Caco-2 (cell line): Measurements from ENCODE around the gene LIMCH1. TPM values are rescaled to one million over a fixed set of nuclear protein-coding genes. Genes with fewer than 3 reads are reported as not detected.

ENCODE experiments used
- BruUV-seq: library from RNA; stranded (reverse); fragments of 400-500 nt; replicated peaks from 2 replicates; lab custom pipeline; 2021; lab: Mats Ljungman, UMichigan
- CTCF ChIA-PET: fragments of 300-600 bp; sonication (Branson Sonifier 250); formaldehyde crosslinking; loops from one replicate; lab custom pipeline; 2022; ENCODE audit warnings: antibody characterized with exemption; lab: Charles Lee
- POLR2A ChIA-PET: fragments of 300-600 bp; sonication (Branson Sonifier 250); formaldehyde crosslinking; loops from one replicate; lab custom pipeline; 2022; ENCODE audit warnings: antibody characterized with exemption; lab: Charles Lee
- DNase-seq, 2 experiments: peaks; one replicate each; pipeline versions ENCODE4 v3.0.0 to v3.0.0-alpha.2; 2020 to 2022
- H3K27me3 ChIP-seq: replicated peaks from 2 replicates; pipeline ENCODE4 v1.6.0; 2011; ENCODE audit warnings: low read length; ENCODE audit not compliant: control insufficient read depth, insufficient read depth
- H3K36me3 ChIP-seq: 2 replicates; pipeline ENCODE4 v1.5.1; 2011; ENCODE audit warnings: low read length; ENCODE audit not compliant: control insufficient read depth, insufficient read depth
- H3K4me1 ChIP-seq: fragments of 250-450 bp; sonication (Bioruptor Pico); 2 replicates; pipeline ENCODE4 v1.5.1; 2020; ENCODE audit warnings: mild to moderate bottlenecking
- H3K4me3 ChIP-seq: 2 replicates; pipeline ENCODE4 v1.5.1; 2011; ENCODE audit warnings: low read depth, mild to moderate bottlenecking, control low read depth, low read length
- H3K9me3 ChIP-seq: fragments of 250-450 bp; sonication (Bioruptor Pico); 2 replicates; pipeline ENCODE4 v1.5.1; 2020; ENCODE audit warnings: mild to moderate bottlenecking, moderate library complexity
- H3K27ac Mint-ChIP-seq: one replicate; pipeline ENCODE4 v1.8.0; 2022; ENCODE audit warnings: mixed read lengths; ENCODE audit not compliant: unreplicated experiment
- H3K27me3 Mint-ChIP-seq: one replicate; pipeline ENCODE4 v1.8.0; 2022; ENCODE audit warnings: mixed read lengths; ENCODE audit not compliant: insufficient read depth, unreplicated experiment
- H3K36me3 Mint-ChIP-seq: one replicate; pipeline ENCODE4 v1.8.0; 2022; ENCODE audit warnings: mild to moderate bottlenecking, mixed read lengths; ENCODE audit not compliant: insufficient read depth, unreplicated experiment
- H3K4me1 Mint-ChIP-seq: one replicate; pipeline ENCODE4 v1.8.0; 2022; ENCODE audit warnings: low read depth, mixed read lengths; ENCODE audit not compliant: unreplicated experiment
- H3K4me3 Mint-ChIP-seq: one replicate; pipeline ENCODE4 v1.8.0; 2022; ENCODE audit warnings: mild to moderate bottlenecking, moderate library complexity, mixed read lengths; ENCODE audit not compliant: unreplicated experiment
- H3K9me3 Mint-ChIP-seq: one replicate; pipeline ENCODE4 v1.8.0; 2022; ENCODE audit warnings: mixed read lengths; ENCODE audit not compliant: unreplicated experiment
- intact Hi-C: fragments of 100-400 bp; cut with micrococcal nuclease; formaldehyde crosslinking; loops from one replicate; pipeline ENCODE4 v1.10.0; 2022; ENCODE audit not compliant: unreplicated experiment
- total RNA-seq: library from RNA; stranded (reverse); gene quantifications from 2 replicates; pipeline ENCODE4 v1.2.3, GENCODE V29; 2022
- TF ChIP-seq, protein P1 (sequence below), 2 experiments: fragments of 200-600 bp in 1 of 2; IDR thresholded peaks; 1 replicate in 1 of 2; 2 replicates in 1 of 2; pipeline versions ENCODE4 v1.5.1 to v1.8.0; 2011 to 2022; ENCODE audit warnings: antibody characterized with exemption in 1 of 2, control low read depth in 1 of 2, inconsistent platforms in 1 of 2, low read depth in 1 of 2, low read length in 1 of 2, mild to moderate bottlenecking in 1 of 2, moderate library complexity in 1 of 2; ENCODE audit not compliant: insufficient read depth in 1 of 2, severe bottlenecking in 1 of 2, unreplicated experiment in 1 of 2

The LIMCH1 gene
- total RNA-seq, 1 experiment from 2014 or later, result 8.4 TPM

DNA sequence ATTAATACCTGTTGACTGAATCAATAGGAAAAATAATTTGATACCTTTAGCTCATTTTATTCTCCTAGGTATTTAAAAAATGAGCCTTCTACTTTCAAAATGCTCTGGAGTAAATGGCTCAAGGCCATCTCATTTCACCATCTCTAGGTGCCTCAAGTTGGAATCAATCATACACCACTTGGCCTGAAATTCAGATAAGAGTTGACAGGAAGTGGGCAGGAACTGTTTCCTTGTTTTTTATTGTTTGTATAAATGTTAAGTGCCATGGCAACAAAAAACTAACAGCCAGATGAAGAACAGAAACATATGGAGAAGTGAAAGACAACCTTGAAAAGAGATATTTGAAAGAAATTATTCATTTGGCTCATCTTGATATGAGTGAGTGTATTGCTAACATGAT is 12.4 kb downstream of the LIMCH1 start:
- no peak overlapping the region for H3K4me3 Mint-ChIP-seq
- Histone ChIP-seq H3K4me1 (no peaks in the 10 kb centered on the region), H3K4me3 (no peak overlapping the region), H3K36me3 (no peaks in the 10 kb centered on the region), H3K9me3 (no peaks in the 10 kb centered on the region), H3K27me3 (no peaks in the 10 kb centered on the region)
- H3K27me3 Mint-ChIP-seq, result no peaks in the 10 kb centered on the region
- H3K9me3 Mint-ChIP-seq, result no peaks in the 10 kb centered on the region
- TF ChIP-seq, protein P1, sequence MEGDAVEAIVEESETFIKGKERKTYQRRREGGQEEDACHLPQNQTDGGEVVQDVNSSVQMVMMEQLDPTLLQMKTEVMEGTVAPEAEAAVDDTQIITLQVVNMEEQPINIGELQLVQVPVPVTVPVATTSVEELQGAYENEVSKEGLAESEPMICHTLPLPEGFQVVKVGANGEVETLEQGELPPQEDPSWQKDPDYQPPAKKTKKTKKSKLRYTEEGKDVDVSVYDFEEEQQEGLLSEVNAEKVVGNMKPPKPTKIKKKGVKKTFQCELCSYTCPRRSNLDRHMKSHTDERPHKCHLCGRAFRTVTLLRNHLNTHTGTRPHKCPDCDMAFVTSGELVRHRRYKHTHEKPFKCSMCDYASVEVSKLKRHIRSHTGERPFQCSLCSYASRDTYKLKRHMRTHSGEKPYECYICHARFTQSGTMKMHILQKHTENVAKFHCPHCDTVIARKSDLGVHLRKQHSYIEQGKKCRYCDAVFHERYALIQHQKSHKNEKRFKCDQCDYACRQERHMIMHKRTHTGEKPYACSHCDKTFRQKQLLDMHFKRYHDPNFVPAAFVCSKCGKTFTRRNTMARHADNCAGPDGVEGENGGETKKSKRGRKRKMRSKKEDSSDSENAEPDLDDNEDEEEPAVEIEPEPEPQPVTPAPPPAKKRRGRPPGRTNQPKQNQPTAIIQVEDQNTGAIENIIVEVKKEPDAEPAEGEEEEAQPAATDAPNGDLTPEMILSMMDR (IDR thresholded peaks at IDR 0.05; ENCODE audit: insufficient read depth in 1 of 2, low read depth in 1 of 2, low read length in 1 of 2, severe bottlenecking in 1 of 2, unreplicated experiment in 1 of 2), result no peak
- H3K27ac Mint-ChIP-seq, result no peak overlapping the region
- no peaks in the 10 kb centered on the region for H3K4me1 Mint-ChIP-seq
- POLR2A ChIA-PET, result no interaction called here
- CTCF ChIA-PET, result no interaction called here
- DNase-seq, result no peak
- intact Hi-C loops, result no loop called here
- BruUV-seq, result no TSS peak
- no peaks in the 10 kb centered on the region for H3K36me3 Mint-ChIP-seq

DNA sequence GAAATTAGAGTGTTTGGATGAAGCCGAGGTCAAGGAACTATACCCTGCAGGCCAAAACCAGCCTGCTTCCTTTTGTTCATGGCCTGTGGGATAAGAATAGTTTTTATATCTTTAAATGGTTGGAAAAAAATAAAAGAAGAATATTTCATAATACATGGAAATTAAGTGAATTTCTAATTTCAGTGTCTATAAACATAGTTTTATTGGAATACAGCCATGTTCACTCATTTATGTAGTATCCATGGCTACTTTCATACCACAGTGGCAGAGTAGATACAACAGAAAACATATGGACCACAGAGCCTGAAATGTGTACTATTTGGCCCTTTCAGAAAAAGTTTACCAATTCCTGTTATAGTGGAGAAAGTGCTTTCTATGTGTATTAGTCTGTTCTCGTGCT is 13.6 kb downstream of the LIMCH1 start:
- Histone ChIP-seq H3K9me3 (no peaks in the 10 kb centered on the region), H3K27me3 (no peaks in the 10 kb centered on the region), H3K4me1 (no peaks in the 10 kb centered on the region), H3K4me3 (no peak overlapping the region), H3K36me3 (no peaks in the 10 kb centered on the region)
- no peaks in the 10 kb centered on the region for H3K27me3 Mint-ChIP-seq
- TF ChIP-seq, protein P1 (IDR thresholded peaks at IDR 0.05; ENCODE audit: insufficient read depth in 1 of 2, low read depth in 1 of 2, low read length in 1 of 2, severe bottlenecking in 1 of 2, unreplicated experiment in 1 of 2), result no peak
- no peaks in the 10 kb centered on the region for H3K4me1 Mint-ChIP-seq
- no peak overlapping the region for H3K27ac Mint-ChIP-seq
- no peak for DNase-seq
- no peaks in the 10 kb centered on the region for H3K36me3 Mint-ChIP-seq
- no peak overlapping the region for H3K4me3 Mint-ChIP-seq
- CTCF ChIA-PET, result no interaction called here
- no TSS peak for BruUV-seq
- intact Hi-C loops, result no loop called here
- no peaks in the 10 kb centered on the region for H3K9me3 Mint-ChIP-seq
- POLR2A ChIA-PET, result no interaction called here

GRCh38 chr4:41554905-41555304 is 16.9 kb downstream of the LIMCH1 start:
- H3K9me3 ChIP-seq, result no peaks in the 10 kb centered on the region
- H3K4me3 ChIP-seq, result no peak overlapping the region
- TF ChIP-seq, protein P1 (IDR thresholded peaks at IDR 0.05; ENCODE audit: insufficient read depth in 1 of 2, low read depth in 1 of 2, low read length in 1 of 2, severe bottlenecking in 1 of 2, unreplicated experiment in 1 of 2), result no peak
- H3K27me3 Mint-ChIP-seq, result peaks cover 5% of the 10 kb centered on the region
- no peaks in the 10 kb centered on the region for H3K36me3 ChIP-seq
- no TSS peak for BruUV-seq
- no peaks in the 10 kb centered on the region for H3K27me3 ChIP-seq
- DNase-seq, result no peak
- no peaks in the 10 kb centered on the region for H3K9me3 Mint-ChIP-seq
- no peaks in the 10 kb centered on the region for H3K4me1 Mint-ChIP-seq
- no peak overlapping the region for H3K27ac Mint-ChIP-seq
- POLR2A ChIA-PET, result no interaction called here
- no peaks in the 10 kb centered on the region for H3K4me1 ChIP-seq
- H3K4me3 Mint-ChIP-seq, result no peak overlapping the region
- intact Hi-C loops, result no loop called here
- no peaks in the 10 kb centered on the region for H3K36me3 Mint-ChIP-seq
- CTCF ChIA-PET, result no interaction called here
